GM21786 (cell line): ENCODE data around the gene MYB.
A peak's percentile ranks its signal among the peaks of the same experiment; 100 is the strongest.
"Not testable (repeated sequence)": the region's sequence is repeated elsewhere in the genome, so short reads cannot be mapped to it uniquely, and the experiment has no call there.

Experiments used
- ATAC-seq: cut with Tn5 transposase; IDR thresholded peaks from one replicate; pipeline ENCODE4 v1.9.1; 2021; ENCODE audit not compliant: unreplicated experiment

Gene MYB

GRCh38 chr6:135162678-135163439, 18.2 kb upstream of the MYB start:
- ATAC-seq, result no peak

- peak; percentile 66 for ATAC-seq
These were observed 17.7 kb upstream of the MYB start for GRCh38 chr6:135163440-135163738.

- ATAC-seq, result not testable (repeated sequence)
These were observed 16.7 kb upstream of the MYB start for GRCh38 chr6:135164387-135164786.

- ATAC-seq, result no peak
These were observed 16.1 kb upstream of the MYB start for GRCh38 chr6:135165031-135165430.

- ATAC-seq, result no peak
These were observed 14.6 kb upstream of the MYB start for GRCh38 chr6:135166515-135166914.

- ATAC-seq, result no peak
These were observed 13.5 kb upstream of the MYB start for GRCh38 chr6:135167617-135168016.

GRCh38 chr6:135168766-135169165, 12.3 kb upstream of the MYB start:
- no peak for ATAC-seq

GRCh38 chr6:135170238-135170637, 10.9 kb upstream of the MYB start:
- peak; percentile 15 for ATAC-seq

- peak; percentile 59 for ATAC-seq
These were observed 10.3 kb upstream of the MYB start for GRCh38 chr6:135170849-135171248.

- ATAC-seq, result no peak
These were observed 7.7 kb upstream of the MYB start for GRCh38 chr6:135173242-135173988.

- ATAC-seq, result no peak
These were observed 7.1 kb upstream of the MYB start for GRCh38 chr6:135173989-135174484.

GRCh38 chr6:135176058-135176457, 5.0 kb upstream of the MYB start:
- no peak for ATAC-seq

GRCh38 chr6:135176464-135176863, 4.6 kb upstream of the MYB start:
- ATAC-seq, result no peak

GRCh38 chr6:135179372-135179771, 1.7 kb upstream of the MYB start:
- ATAC-seq, result no peak

GRCh38 chr6:135179920-135180541, 1.1 kb upstream of the MYB start:
- no peak for ATAC-seq

GRCh38 chr6:135181333-135182070, 394 bp downstream of the MYB start:
- ATAC-seq, result no peak

- ATAC-seq, result peak; percentile 1
These were observed 1.2 kb downstream of the MYB start for GRCh38 chr6:135182071-135183001.

GRCh38 chr6:135183002-135183531, 2.0 kb downstream of the MYB start:
- ATAC-seq, result peak; percentile 37

GRCh38 chr6:135183532-135184440, 2.7 kb downstream of the MYB start:
- peak; percentile 41 for ATAC-seq
